IgD-negative memory B cell (primary cell): ENCODE measurements around the gene TSPAN5. TPM values are rescaled to one million over a fixed set of nuclear protein-coding genes. Genes with fewer than 3 reads are reported as not detected.
"Not testable (repeated sequence)": the region's sequence is repeated elsewhere in the genome, so short reads cannot be mapped to it uniquely, and the experiment has no call there.

Experiments
- H3K27ac Mint-ChIP-seq, 3 donors: one replicate each; pipeline ENCODE4 v1.8.0; 2020 to 2022; ENCODE audit warnings: mild to moderate bottlenecking in 3 of 3, mixed read lengths in 3 of 3, moderate library complexity in 1 of 3
- H3K27me3 Mint-ChIP-seq: one replicate; pipeline ENCODE4 v1.8.0; 2021; ENCODE audit warnings: mixed read lengths
- H3K36me3 Mint-ChIP-seq: one replicate; pipeline ENCODE4 v1.8.0; 2020; ENCODE audit warnings: mild to moderate bottlenecking, mixed read lengths
- H3K4me1 Mint-ChIP-seq, 3 donors: one replicate each; pipeline ENCODE4 v1.8.0; 2020 to 2022; ENCODE audit warnings: mixed read lengths in 3 of 3, mild to moderate bottlenecking in 1 of 3
- H3K4me3 Mint-ChIP-seq, 4 donors: one replicate each; pipeline ENCODE4 v1.8.0; 2020 to 2022; ENCODE audit warnings: mild to moderate bottlenecking in 4 of 4, mixed read lengths in 4 of 4, moderate library complexity in 3 of 4
- H3K9me3 Mint-ChIP-seq, 3 donors: one replicate each; pipeline ENCODE4 v1.8.0; 2020 to 2021; ENCODE audit warnings: mixed read lengths in 3 of 3, mild to moderate bottlenecking in 1 of 3
- polyA plus RNA-seq: library from polyadenylated mRNA; unstranded; fragments of 300-500 nt; fragmentation: Illumina TruSeq; gene quantifications from one replicate; pipeline ENCODE4 v1.2.3, GENCODE V29; 2021

The TSPAN5 gene
- polyA plus RNA-seq, 1 donor from 2014 or later = 7.6 TPM

DNA sequence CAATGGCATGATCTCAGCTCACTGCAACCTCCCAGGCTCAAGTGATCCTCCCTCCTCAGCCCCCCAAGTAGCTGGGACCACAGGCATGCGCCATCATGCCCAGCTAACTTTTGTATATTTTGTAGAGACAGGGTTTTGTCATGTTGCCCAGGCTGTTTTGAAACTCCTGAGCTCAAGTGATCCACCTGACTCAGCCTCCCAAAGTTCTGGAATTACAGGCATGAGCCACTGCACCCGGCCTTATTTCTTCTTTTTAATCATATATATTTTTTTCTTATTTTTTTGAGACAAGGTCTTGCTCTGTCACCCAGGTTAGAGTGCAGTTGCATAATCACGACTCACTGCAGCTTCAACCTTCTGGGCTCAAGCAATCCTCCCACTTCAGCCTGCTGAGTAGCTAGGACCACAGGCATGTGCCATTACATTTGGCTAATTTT is 184.0 kb downstream of the TSPAN5 start:
- peaks cover 0 to 1% (median 0%) of the 10 kb centered on the region in 3 donors for H3K4me1 Mint-ChIP-seq
- peaks cover 0 to 1% (median 0%) of the 10 kb centered on the region in 3 donors for H3K9me3 Mint-ChIP-seq
- no peaks in the 10 kb centered on the region for H3K27me3 Mint-ChIP-seq
- peaks cover 11% of the 10 kb centered on the region for H3K36me3 Mint-ChIP-seq
- no peak overlapping the region for H3K4me3 Mint-ChIP-seq
- H3K27ac Mint-ChIP-seq = no peak overlapping the region

- H3K4me1 Mint-ChIP-seq = peaks cover 0 to 1% (median 0%) of the 10 kb centered on the region in 3 donors
- H3K4me3 Mint-ChIP-seq = no peak overlapping the region
- H3K27me3 Mint-ChIP-seq = no peaks in the 10 kb centered on the region
- peaks cover 0 to 1% (median 0%) of the 10 kb centered on the region in 3 donors for H3K9me3 Mint-ChIP-seq
- H3K36me3 Mint-ChIP-seq = peaks cover 10% of the 10 kb centered on the region
- H3K27ac Mint-ChIP-seq = no peak overlapping the region
Observed at GRCh38 chr4:98473046-98473445, 185.4 kb downstream of the TSPAN5 start.

- H3K9me3 Mint-ChIP-seq = no peaks in the 10 kb centered on the region
- no peak overlapping the region for H3K27ac Mint-ChIP-seq
- no peaks in the 10 kb centered on the region for H3K27me3 Mint-ChIP-seq
- H3K4me1 Mint-ChIP-seq = peaks cover 0 to 5% (median 2%) of the 10 kb centered on the region in 3 donors
- no peak overlapping the region for H3K4me3 Mint-ChIP-seq
- peaks cover 10% of the 10 kb centered on the region for H3K36me3 Mint-ChIP-seq
Observed at GRCh38 chr4:98470831-98471230, 187.6 kb downstream of the TSPAN5 start.

GRCh38 chr4:98470366-98470765 is 188.0 kb downstream of the TSPAN5 start:
- H3K27me3 Mint-ChIP-seq = no peaks in the 10 kb centered on the region

DNA sequence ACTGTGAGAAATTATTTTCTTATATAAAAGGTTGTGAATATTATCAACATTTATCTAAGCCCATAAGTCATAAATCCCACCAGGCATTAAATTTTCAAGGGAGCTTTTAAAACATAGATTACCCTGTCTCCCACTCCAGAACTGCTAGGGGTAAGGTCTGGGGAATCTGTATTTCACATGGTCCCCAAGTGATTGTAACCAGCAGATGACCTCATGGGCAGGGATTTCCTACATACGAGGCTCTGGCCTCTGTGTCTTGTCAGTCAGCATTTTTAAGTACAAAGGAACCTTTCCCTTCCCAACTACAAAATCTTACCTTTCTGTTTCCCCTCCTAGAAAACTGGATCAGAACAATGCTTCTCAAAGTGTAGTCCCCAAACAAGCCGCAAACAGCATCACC is 188.6 kb downstream of the TSPAN5 start:
- Mint-ChIP-seq H3K27me3 (no peaks in the 10 kb centered on the region), H3K27ac (no peak overlapping the region), H3K4me3 (no peak overlapping the region)

More at GRCh38 chr4:98470366-98470765, 188.0 kb downstream of the TSPAN5 start:
- Mint-ChIP-seq H3K27ac (no peak overlapping the region), H3K36me3 (peaks cover 8% of the 10 kb centered on the region), H3K9me3 (no peaks in the 10 kb centered on the region), H3K4me1 (peaks cover 0 to 5% (median 2%) of the 10 kb centered on the region in 3 donors), H3K4me3 (no peak overlapping the region)

GRCh38 chr4:98468709-98469108 is 189.7 kb downstream of the TSPAN5 start:
- H3K4me3 Mint-ChIP-seq = no peak overlapping the region
- H3K4me1 Mint-ChIP-seq = peaks cover 0 to 5% (median 2%) of the 10 kb centered on the region in 3 donors
- no peaks in the 10 kb centered on the region for H3K27me3 Mint-ChIP-seq
- H3K27ac Mint-ChIP-seq = no peak overlapping the region
- no peaks in the 10 kb centered on the region for H3K9me3 Mint-ChIP-seq
- H3K36me3 Mint-ChIP-seq = peaks cover 3% of the 10 kb centered on the region

More for the DNA sequence above, 188.6 kb downstream of the TSPAN5 start:
- H3K4me1 Mint-ChIP-seq = peaks cover 0 to 5% (median 2%) of the 10 kb centered on the region in 3 donors
- H3K9me3 Mint-ChIP-seq = no peaks in the 10 kb centered on the region
- peaks cover 3% of the 10 kb centered on the region for H3K36me3 Mint-ChIP-seq

GRCh38 chr4:98467627-98468072 is 190.8 kb downstream of the TSPAN5 start:
- Mint-ChIP-seq H3K27me3 (no peaks in the 10 kb centered on the region), H3K4me1 (peaks cover 0 to 5% (median 2%) of the 10 kb centered on the region in 3 donors), H3K9me3 (no peaks in the 10 kb centered on the region), H3K4me3 (peak overlapping the region in 3 of 4 donors; percentile 53 to 92 (median 89)), H3K27ac (peak overlapping the region in 1 of 3 donors; percentile 83), H3K36me3 (peaks cover 2% of the 10 kb centered on the region)

DNA sequence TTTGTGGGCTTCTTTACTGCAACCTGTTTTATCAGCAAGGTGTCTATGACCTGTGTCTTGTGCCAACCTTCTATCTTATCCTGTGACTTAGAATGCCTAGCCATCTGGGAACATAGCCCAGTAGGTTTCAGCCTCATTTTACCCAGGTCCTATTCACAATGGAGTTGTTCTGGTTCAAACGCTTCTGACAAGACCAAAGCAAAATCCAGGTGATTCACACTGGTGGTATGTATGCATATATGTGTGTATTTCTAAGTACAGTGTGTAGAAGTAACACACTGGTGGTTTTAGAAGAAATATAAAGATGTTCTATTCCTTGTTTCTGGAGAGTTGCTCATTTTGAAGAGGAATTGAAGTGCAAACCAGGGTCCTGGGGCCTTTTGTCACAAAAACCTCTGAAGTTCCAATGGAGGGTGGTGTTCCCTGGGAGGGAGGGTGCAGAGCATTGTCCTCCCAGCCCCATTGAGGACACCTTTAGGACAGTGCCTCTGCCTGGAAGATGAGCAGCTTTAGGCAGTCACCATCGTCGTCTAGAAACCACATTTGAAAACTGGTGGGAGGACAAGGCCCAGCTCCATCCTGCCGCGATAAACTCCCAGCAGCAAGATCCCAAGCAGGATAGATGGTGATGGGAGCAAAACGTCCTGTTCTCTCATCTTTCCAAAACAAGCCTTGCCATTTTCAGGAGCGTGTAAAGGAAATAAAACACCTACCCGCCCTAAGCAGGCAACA is 191.4 kb downstream of the TSPAN5 start:
- H3K9me3 Mint-ChIP-seq = peaks cover 0 to 2% (median 0%) of the 10 kb centered on the region in 3 donors
- H3K4me3 Mint-ChIP-seq = peak overlapping the region in 3 of 4 donors; percentile 53 to 89 (median 58)
- H3K27ac Mint-ChIP-seq = peak overlapping the region in 1 of 3 donors; percentile 83
- H3K27me3 Mint-ChIP-seq = no peaks in the 10 kb centered on the region
- H3K4me1 Mint-ChIP-seq = peaks cover 0 to 5% (median 2%) of the 10 kb centered on the region in 3 donors
- peaks cover 2% of the 10 kb centered on the region for H3K36me3 Mint-ChIP-seq

DNA sequence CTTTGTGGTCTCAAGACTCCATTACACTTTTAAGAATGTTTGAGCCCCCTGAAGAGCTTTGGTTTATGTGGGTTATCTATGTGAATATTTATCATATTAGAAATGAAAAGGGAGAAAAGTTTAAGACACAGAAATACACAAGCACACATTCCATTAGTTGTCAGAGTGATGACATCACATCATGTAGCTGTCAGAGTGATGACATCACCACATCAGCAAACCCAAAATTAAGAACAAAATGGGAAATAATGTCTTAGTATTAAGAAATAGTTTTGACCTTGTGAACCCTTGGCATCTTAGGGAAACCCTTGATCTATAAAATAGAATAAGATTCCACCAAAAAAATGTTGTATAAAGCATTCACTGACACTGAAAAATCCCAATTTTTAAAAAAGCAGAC is 195.9 kb downstream of the TSPAN5 start:
- Mint-ChIP-seq H3K4me3 (no peak overlapping the region), H3K36me3 (no peaks in the 10 kb centered on the region), H3K4me1 (peaks cover 0 to 2% (median 2%) of the 10 kb centered on the region in 3 donors), H3K27me3 (no peaks in the 10 kb centered on the region), H3K27ac (no peak overlapping the region), H3K9me3 (peaks cover 0 to 4% (median 4%) of the 10 kb centered on the region in 3 donors)

DNA sequence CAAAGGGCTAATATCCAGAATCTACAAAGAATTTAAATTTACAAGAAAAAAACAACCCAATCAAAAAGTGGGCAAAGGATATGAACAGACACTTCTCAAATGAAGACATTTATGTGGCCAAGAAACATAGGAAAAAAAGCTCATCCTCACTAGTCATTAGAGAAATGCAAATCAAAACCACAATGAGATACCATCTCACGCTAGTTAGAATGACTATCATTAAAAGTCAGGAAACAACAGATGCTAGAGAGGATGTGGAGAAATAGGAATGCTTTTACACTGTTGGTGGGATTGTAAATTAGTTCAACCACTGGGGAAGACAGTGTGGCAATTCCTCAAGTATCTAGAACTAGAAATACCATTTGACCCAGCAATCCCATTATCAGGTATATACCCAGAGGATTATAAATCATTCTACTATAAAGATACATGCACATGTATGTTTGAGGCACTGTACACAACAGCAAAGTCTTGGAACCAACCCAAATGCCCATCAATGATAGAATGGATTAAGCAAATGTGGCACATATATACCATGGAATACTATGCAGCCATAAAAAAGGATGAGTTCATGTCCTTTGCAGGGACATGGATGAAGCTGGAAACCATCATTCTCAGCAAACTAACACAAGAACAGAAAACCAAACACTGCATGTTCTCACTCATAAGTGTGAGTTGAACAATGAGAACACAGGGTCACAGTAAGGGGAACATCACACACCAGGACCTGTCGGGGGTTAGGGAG is 197.1 kb downstream of the TSPAN5 start:
- H3K36me3 Mint-ChIP-seq, H3K27me3 Mint-ChIP-seq, H3K4me1 Mint-ChIP-seq, H3K9me3 Mint-ChIP-seq, H3K4me3 Mint-ChIP-seq, H3K27ac Mint-ChIP-seq: not testable (repeated sequence)

DNA sequence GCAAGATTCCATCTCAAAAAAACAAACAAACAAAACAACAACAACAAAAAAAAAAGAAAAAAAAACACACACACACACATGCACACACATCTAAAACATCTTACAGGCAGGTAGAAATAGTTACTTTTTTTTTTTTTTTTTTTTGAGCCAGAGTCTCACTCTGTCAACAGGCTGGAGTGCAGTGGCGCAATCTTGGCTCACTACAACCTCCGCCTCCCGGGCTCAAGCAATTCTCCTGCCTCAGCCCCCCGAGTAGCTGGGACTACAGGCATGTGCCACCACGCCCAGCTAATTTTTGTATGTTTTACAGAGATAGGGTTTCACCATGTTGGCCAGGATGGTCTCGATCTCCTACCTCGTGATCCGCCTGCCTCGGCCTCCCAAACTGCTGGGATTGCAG is 201.0 kb downstream of the TSPAN5 start:
- peaks cover 5 to 11% (median 6%) of the 10 kb centered on the region in 3 donors for H3K4me1 Mint-ChIP-seq
- H3K9me3 Mint-ChIP-seq, H3K36me3 Mint-ChIP-seq, H3K4me3 Mint-ChIP-seq, H3K27me3 Mint-ChIP-seq, H3K27ac Mint-ChIP-seq: not testable (repeated sequence)

DNA sequence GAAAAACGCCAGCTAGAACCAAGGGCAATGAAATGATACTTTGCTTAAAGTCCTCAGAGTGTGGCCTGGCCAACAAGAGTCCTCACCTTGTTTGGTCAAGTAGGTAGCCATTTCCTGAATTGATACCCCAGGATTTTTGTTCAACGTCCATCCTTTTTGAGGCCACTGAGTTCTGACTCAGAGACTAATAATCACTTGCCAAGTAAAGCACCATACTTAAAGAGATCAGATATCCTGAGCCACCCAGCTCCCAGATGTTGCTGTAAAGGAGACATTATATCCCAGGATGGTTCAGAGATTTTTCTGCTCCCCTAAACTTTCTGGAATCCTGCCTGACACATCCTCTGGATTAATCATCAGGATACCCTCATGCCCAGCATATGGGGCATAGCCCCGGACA is 206.3 kb downstream of the TSPAN5 start:
- Mint-ChIP-seq H3K36me3 (no peaks in the 10 kb centered on the region), H3K4me1 (peaks cover 22 to 26% (median 25%) of the 10 kb centered on the region in 3 donors), H3K27me3 (no peaks in the 10 kb centered on the region), H3K27ac (no peak overlapping the region), H3K4me3 (no peak overlapping the region), H3K9me3 (peaks cover 0 to 2% (median 0%) of the 10 kb centered on the region in 3 donors)

DNA sequence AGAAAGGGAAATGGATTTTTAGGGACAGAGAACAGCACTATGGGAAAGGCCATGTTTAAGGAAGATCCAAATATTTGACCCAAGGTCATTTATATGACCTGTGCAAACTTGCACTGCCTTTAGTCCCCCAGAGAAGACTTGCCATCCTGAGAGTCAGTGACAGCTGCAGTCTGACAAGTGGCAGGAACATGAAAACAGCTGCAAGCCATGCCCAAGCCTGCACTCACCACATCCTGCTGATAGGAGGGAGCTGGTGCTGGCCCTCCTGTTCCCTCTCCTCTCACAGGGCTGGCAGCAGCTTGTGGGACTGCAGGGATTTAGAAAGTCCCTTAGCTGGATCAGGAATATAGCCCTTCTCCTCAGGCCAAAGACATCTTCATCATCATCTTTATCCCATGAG is 209.5 kb downstream of the TSPAN5 start:
- Mint-ChIP-seq H3K27ac (no peak overlapping the region), H3K36me3 (peaks cover under 1% of the 10 kb centered on the region), H3K27me3 (no peaks in the 10 kb centered on the region), H3K4me3 (peak overlapping the region in 2 of 4 donors; percentile 29 to 52), H3K4me1 (peaks cover 34 to 40% (median 35%) of the 10 kb centered on the region in 3 donors), H3K9me3 (no peaks in the 10 kb centered on the region)

DNA sequence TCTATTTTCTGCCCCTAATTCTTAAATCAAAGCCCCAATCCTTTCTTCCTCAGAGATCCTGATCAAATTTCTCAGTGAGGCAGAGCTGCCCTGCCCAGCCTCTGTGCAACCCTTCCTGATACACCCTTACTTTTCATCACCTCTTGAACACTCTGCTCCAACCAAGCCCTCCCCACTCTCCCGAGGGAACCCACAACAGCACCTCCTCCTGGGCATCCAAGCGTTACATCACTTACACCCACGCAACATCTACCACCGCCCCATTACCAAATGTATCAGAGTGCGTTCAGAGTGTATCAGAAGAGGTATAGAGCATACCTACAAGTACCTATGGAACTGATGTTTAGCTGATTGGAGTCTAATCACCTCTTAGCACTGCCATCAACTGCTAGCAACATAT is 210.8 kb downstream of the TSPAN5 start:
- Mint-ChIP-seq H3K4me3 (peak overlapping the region; percentile 15 to 82 (median 72)), H3K27ac (peak overlapping the region; percentile 33 to 95 (median 75)), H3K4me1 (peaks cover 27 to 35% (median 30%) of the 10 kb centered on the region in 3 donors), H3K36me3 (peaks cover 3% of the 10 kb centered on the region), H3K9me3 (no peaks in the 10 kb centered on the region), H3K27me3 (no peaks in the 10 kb centered on the region)
